ENCODE data around the gene MAEL. TPM values are rescaled to one million over a fixed set of nuclear protein-coding genes. Genes with fewer than 3 reads are reported as not detected.

MAEL gene
- total and polyA plus RNA-seq, 2 donors from 2014 or later = 0.54 to 2.2 TPM

DNA sequence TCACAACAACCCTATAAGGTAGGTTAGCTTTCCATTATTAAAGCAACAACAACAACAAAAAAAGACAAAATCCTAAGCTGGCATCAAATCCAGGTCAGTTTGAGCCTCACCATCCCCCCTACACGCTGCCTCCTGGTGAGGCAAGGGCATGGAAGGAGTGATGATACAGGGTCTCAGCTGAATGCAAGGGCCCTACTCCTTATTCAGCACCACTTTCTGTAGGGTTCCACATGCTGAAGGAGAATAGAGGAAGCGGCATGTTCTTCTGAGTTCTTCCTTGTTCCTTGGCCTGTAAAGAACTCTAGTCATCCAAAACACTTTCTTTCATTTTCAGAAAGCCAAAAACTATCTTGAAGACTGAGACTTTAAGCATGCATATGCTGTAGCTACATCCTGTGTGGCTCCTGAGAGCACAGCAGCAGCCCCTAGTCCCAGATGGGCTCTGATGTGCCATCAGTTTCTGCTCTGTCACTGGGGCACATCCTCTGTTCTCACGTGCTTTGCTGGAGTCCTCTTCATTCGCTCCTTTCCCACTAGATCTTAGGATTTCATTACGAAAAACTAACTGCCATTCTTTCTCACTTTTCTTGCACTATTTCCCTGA is 19.9 kb upstream of the MAEL start:
- H3K27ac ChIP-seq (ENCODE audit: low read depth in 2 of 2, low read length in 2 of 2) = no peak overlapping the region
- DNase-seq (no peak), FAIRE-seq (no peak)
- intact Hi-C loops (cut with DNase I) = no loop called here
- H3K4me1 ChIP-seq (ENCODE audit: control insufficient read depth in 2 of 3, insufficient read depth in 2 of 3, low read depth in 1 of 3, low read length in 3 of 3) = peaks cover 0 to 3% (median 0%) of the 10 kb centered on the region in 3 donors
- H3K9me3 ChIP-seq (ENCODE audit: control insufficient read depth in 2 of 3, insufficient read depth in 1 of 3, low read length in 3 of 3) = no peaks in the 10 kb centered on the region
- no peak overlapping the region for H3K9ac ChIP-seq (ENCODE audit: low read length in 3 of 3)
- H3K27me3 ChIP-seq (ENCODE audit: control insufficient read depth, insufficient read depth, low read length) = peaks cover 3% of the 10 kb centered on the region
- TF ChIP-seq, protein P1, sequence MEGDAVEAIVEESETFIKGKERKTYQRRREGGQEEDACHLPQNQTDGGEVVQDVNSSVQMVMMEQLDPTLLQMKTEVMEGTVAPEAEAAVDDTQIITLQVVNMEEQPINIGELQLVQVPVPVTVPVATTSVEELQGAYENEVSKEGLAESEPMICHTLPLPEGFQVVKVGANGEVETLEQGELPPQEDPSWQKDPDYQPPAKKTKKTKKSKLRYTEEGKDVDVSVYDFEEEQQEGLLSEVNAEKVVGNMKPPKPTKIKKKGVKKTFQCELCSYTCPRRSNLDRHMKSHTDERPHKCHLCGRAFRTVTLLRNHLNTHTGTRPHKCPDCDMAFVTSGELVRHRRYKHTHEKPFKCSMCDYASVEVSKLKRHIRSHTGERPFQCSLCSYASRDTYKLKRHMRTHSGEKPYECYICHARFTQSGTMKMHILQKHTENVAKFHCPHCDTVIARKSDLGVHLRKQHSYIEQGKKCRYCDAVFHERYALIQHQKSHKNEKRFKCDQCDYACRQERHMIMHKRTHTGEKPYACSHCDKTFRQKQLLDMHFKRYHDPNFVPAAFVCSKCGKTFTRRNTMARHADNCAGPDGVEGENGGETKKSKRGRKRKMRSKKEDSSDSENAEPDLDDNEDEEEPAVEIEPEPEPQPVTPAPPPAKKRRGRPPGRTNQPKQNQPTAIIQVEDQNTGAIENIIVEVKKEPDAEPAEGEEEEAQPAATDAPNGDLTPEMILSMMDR (IDR thresholded peaks at IDR 0.05; ENCODE audit: borderline replicate concordance, extremely low read depth, insufficient read depth) = no peak
- no peak overlapping the region for H3K4me3 ChIP-seq (ENCODE audit: low read length in 3 of 3)
- H3K36me3 ChIP-seq (ENCODE audit: control insufficient read depth in 2 of 3, insufficient read depth in 3 of 3, low read length in 3 of 3) = no peaks in the 10 kb centered on the region

GRCh38 chr1:166971252-166971651 is 17.8 kb upstream of the MAEL start:
- intact Hi-C loops (cut with DNase I) = no loop called here
- Histone ChIP-seq H3K27me3 (ENCODE audit: control insufficient read depth, insufficient read depth, low read length) (peaks cover 5% of the 10 kb centered on the region), H3K27ac (ENCODE audit: low read depth in 2 of 2, low read length in 2 of 2) (no peak overlapping the region), H3K36me3 (ENCODE audit: control insufficient read depth in 2 of 3, insufficient read depth in 3 of 3, low read length in 3 of 3) (no peaks in the 10 kb centered on the region), H3K9me3 (ENCODE audit: control insufficient read depth in 2 of 3, insufficient read depth in 1 of 3, low read length in 3 of 3) (no peaks in the 10 kb centered on the region), H3K9ac (ENCODE audit: low read length in 3 of 3) (no peak overlapping the region), H3K4me3 (ENCODE audit: low read length in 3 of 3) (no peak overlapping the region), H3K4me1 (ENCODE audit: control insufficient read depth in 2 of 3, insufficient read depth in 2 of 3, low read depth in 1 of 3, low read length in 3 of 3) (peaks cover 0 to 4% (median 0%) of the 10 kb centered on the region in 3 donors)
- TF ChIP-seq, protein P1 (IDR thresholded peaks at IDR 0.05; ENCODE audit: borderline replicate concordance, extremely low read depth, insufficient read depth) = no peak
- DNase-seq (no peak), FAIRE-seq (no peak)

GRCh38 chr1:166972193-166972592 is 16.9 kb upstream of the MAEL start:
- no peak for FAIRE-seq
- TF ChIP-seq, protein P1 (IDR thresholded peaks at IDR 0.05; ENCODE audit: borderline replicate concordance, extremely low read depth, insufficient read depth) = no peak
- Histone ChIP-seq H3K4me3 (ENCODE audit: low read length in 3 of 3) (no peak overlapping the region), H3K9ac (ENCODE audit: low read length in 3 of 3) (no peak overlapping the region), H3K27me3 (ENCODE audit: control insufficient read depth, insufficient read depth, low read length) (peaks cover 6% of the 10 kb centered on the region), H3K36me3 (ENCODE audit: control insufficient read depth in 2 of 3, insufficient read depth in 3 of 3, low read length in 3 of 3) (no peaks in the 10 kb centered on the region), H3K9me3 (ENCODE audit: control insufficient read depth in 2 of 3, insufficient read depth in 1 of 3, low read length in 3 of 3) (no peaks in the 10 kb centered on the region), H3K4me1 (ENCODE audit: control insufficient read depth in 2 of 3, insufficient read depth in 2 of 3, low read depth in 1 of 3, low read length in 3 of 3) (peaks cover 0 to 3% (median 0%) of the 10 kb centered on the region in 3 donors), H3K27ac (ENCODE audit: low read depth in 2 of 2, low read length in 2 of 2) (no peak overlapping the region)
- no peak for DNase-seq
- intact Hi-C loops (cut with DNase I) = no loop called here

GRCh38 chr1:166972826-166973225 is 16.3 kb upstream of the MAEL start:
- Histone ChIP-seq H3K4me1 (ENCODE audit: control insufficient read depth in 2 of 3, insufficient read depth in 2 of 3, low read depth in 1 of 3, low read length in 3 of 3) (peaks cover 0 to 3% (median 0%) of the 10 kb centered on the region in 3 donors), H3K27ac (ENCODE audit: low read depth in 2 of 2, low read length in 2 of 2) (no peak overlapping the region), H3K4me3 (ENCODE audit: low read length in 3 of 3) (no peak overlapping the region), H3K36me3 (ENCODE audit: control insufficient read depth in 2 of 3, insufficient read depth in 3 of 3, low read length in 3 of 3) (no peaks in the 10 kb centered on the region), H3K27me3 (ENCODE audit: control insufficient read depth, insufficient read depth, low read length) (peaks cover 6% of the 10 kb centered on the region), H3K9me3 (ENCODE audit: control insufficient read depth in 2 of 3, insufficient read depth in 1 of 3, low read length in 3 of 3) (no peaks in the 10 kb centered on the region), H3K9ac (ENCODE audit: low read length in 3 of 3) (no peak overlapping the region)
- intact Hi-C loops (cut with DNase I) = no loop called here
- DNase-seq = no peak
- TF ChIP-seq, protein P1 (IDR thresholded peaks at IDR 0.05; ENCODE audit: borderline replicate concordance, extremely low read depth, insufficient read depth) = no peak
- FAIRE-seq = no peak
